ENCODE results near the gene TSPAN14. TPM values are rescaled to one million over a fixed set of nuclear protein-coding genes. Genes with fewer than 3 reads are reported as not detected.
A peak's percentile ranks its signal among the peaks of the same experiment; 100 is the strongest.

TSPAN14 gene
- total RNA-seq, 2 experiments from 2014 or later = 167 to 168 TPM

- intact Hi-C loops (cut with DNase I, micrococcal nuclease) = loop anchor here in 1 of 2 experiments (2.0 kb wide), 1 partner anchor 15 kb away; no protein-coding TSS in a partner anchor
- no peak for TF ChIP-seq CTCF (IDR thresholded peaks at IDR 0.05)
- Mint-ChIP-seq H3K4me1 (ENCODE audit: low read depth) (peaks cover 99% of the 10 kb centered on the region), H3K9me3 (no peaks in the 10 kb centered on the region), H3K4me3 (peak overlapping the region; percentile 27), H3K27me3 (no peaks in the 10 kb centered on the region), H3K36me3 (ENCODE audit: low read depth) (peaks cover 77% of the 10 kb centered on the region), H3K27ac (peak overlapping the region; percentile 78)
- ChIA-PET POLR2A (interaction anchor here (0.7 to 12.8 kb wide), 5 partner anchors 13 to 123 kb away, joined by 3 to 302 read pairs (median 6); no protein-coding TSS in a partner anchor), CTCF (interaction anchor here (0.7 to 11.6 kb wide), 5 partner anchors 14 to 119 kb away, joined by 4 to 250 read pairs (median 6); no protein-coding TSS in a partner anchor)
- no peaks in the 10 kb centered on the region for H3K9me3 ChIP-seq (ENCODE audit: control insufficient read depth in 1 of 2, insufficient read depth in 1 of 2, low read length in 2 of 2)
- peaks cover 93% of the 10 kb centered on the region for H3K4me1 ChIP-seq (ENCODE audit: insufficient read depth, low read length)
- no peak overlapping the region for H3K4me3 ChIP-seq (ENCODE audit: low read length)
- DNase-seq = peak in 1 of 14 experiments; percentile 19
- peaks cover 41% of the 10 kb centered on the region for H3K36me3 ChIP-seq (ENCODE audit: insufficient read depth, low read length)
- no peaks in the 10 kb centered on the region for H3K27me3 ChIP-seq (ENCODE audit: control insufficient read depth in 1 of 2, insufficient read depth in 2 of 2, low read length in 2 of 2)
- ATAC-seq (ENCODE audit: poor library complexity) = no peak
- peak overlapping the region; percentile 49 to 54 for H3K27ac ChIP-seq (ENCODE audit: low read depth in 1 of 2, low read length in 2 of 2)
Observed at GRCh38 chr10:80501381-80501912, 47.3 kb downstream of the TSPAN14 start.

- peak overlapping the region; percentile 27 for H3K4me3 Mint-ChIP-seq
- H3K4me1 Mint-ChIP-seq (ENCODE audit: low read depth) = peaks cover 94% of the 10 kb centered on the region
- Histone ChIP-seq H3K36me3 (ENCODE audit: insufficient read depth, low read length) (peaks cover 42% of the 10 kb centered on the region), H3K27ac (ENCODE audit: low read depth in 1 of 2, low read length in 2 of 2) (peak overlapping the region; percentile 49 to 54), H3K27me3 (ENCODE audit: control insufficient read depth in 1 of 2, insufficient read depth in 2 of 2, low read length in 2 of 2) (no peaks in the 10 kb centered on the region), H3K9me3 (ENCODE audit: control insufficient read depth in 1 of 2, insufficient read depth in 1 of 2, low read length in 2 of 2) (no peaks in the 10 kb centered on the region), H3K4me3 (ENCODE audit: low read length) (no peak overlapping the region), H3K4me1 (ENCODE audit: insufficient read depth, low read length) (peaks cover 91% of the 10 kb centered on the region)
- ATAC-seq (ENCODE audit: poor library complexity) = no peak
- CTCF ChIA-PET = interaction anchor here (0.8 to 11.6 kb wide), 5 partner anchors 15 to 124 kb away, joined by 3 to 250 read pairs (median 5); no protein-coding TSS in a partner anchor
- DNase-seq = peak in 1 of 14 experiments; percentile 5
- intact Hi-C loops (cut with DNase I, micrococcal nuclease) = loop anchor here in 1 of 2 experiments (2.0 kb wide), 1 partner anchor 15 kb away; no protein-coding TSS in a partner anchor
- no peaks in the 10 kb centered on the region for H3K9me3 Mint-ChIP-seq
- no peaks in the 10 kb centered on the region for H3K27me3 Mint-ChIP-seq
- POLR2A ChIA-PET = interaction anchor here (1.1 to 12.8 kb wide), 3 partner anchors 13 to 35 kb away, joined by 3 to 302 read pairs (median 158); no protein-coding TSS in a partner anchor
- peaks cover 76% of the 10 kb centered on the region for H3K36me3 Mint-ChIP-seq (ENCODE audit: low read depth)
- H3K27ac Mint-ChIP-seq = peak overlapping the region; percentile 78
- no peak for TF ChIP-seq CTCF (IDR thresholded peaks at IDR 0.05)
Observed at GRCh38 chr10:80501913-80502521, 47.9 kb downstream of the TSPAN14 start.

GRCh38 chr10:80502621-80503583, 48.8 kb downstream of the TSPAN14 start:
- H3K4me3 Mint-ChIP-seq = peak overlapping the region; percentile 35
- H3K4me1 Mint-ChIP-seq (ENCODE audit: low read depth) = peaks cover 89% of the 10 kb centered on the region
- ChIA-PET CTCF (interaction anchor here (0.8 to 11.6 kb wide), 6 partner anchors 18 to 125 kb away, joined by 3 to 250 read pairs (median 15); no protein-coding TSS in a partner anchor), POLR2A (interaction anchor here (0.9 to 12.8 kb wide), 4 partner anchors 14 to 120 kb away, joined by 3 to 302 read pairs (median 87); no protein-coding TSS in a partner anchor)
- no peaks in the 10 kb centered on the region for H3K9me3 Mint-ChIP-seq
- intact Hi-C loops (cut with DNase I, micrococcal nuclease) = no loop called here
- no peak overlapping the region for H3K4me3 ChIP-seq (ENCODE audit: low read length)
- H3K36me3 Mint-ChIP-seq (ENCODE audit: low read depth) = peaks cover 76% of the 10 kb centered on the region
- no peak for DNase-seq
- no peaks in the 10 kb centered on the region for H3K9me3 ChIP-seq (ENCODE audit: control insufficient read depth in 1 of 2, insufficient read depth in 1 of 2, low read length in 2 of 2)
- peak overlapping the region; percentile 54 to 64 for H3K27ac ChIP-seq (ENCODE audit: low read depth in 1 of 2, low read length in 2 of 2)
- peaks cover 83% of the 10 kb centered on the region for H3K4me1 ChIP-seq (ENCODE audit: insufficient read depth, low read length)
- no peaks in the 10 kb centered on the region for H3K27me3 ChIP-seq (ENCODE audit: control insufficient read depth in 1 of 2, insufficient read depth in 2 of 2, low read length in 2 of 2)
- H3K27me3 Mint-ChIP-seq = no peaks in the 10 kb centered on the region
- H3K27ac Mint-ChIP-seq = peak overlapping the region; percentile 78
- no peak for ATAC-seq (ENCODE audit: poor library complexity)
- no peak for TF ChIP-seq CTCF (IDR thresholded peaks at IDR 0.05)
- peaks cover 46% of the 10 kb centered on the region for H3K36me3 ChIP-seq (ENCODE audit: insufficient read depth, low read length)
